Neural progenitor cell (in vitro differentiated cells): ENCODE data around the gene FBL.
"Not testable (repeated sequence)": the region's sequence is repeated elsewhere in the genome, so short reads cannot be mapped to it uniquely, and the experiment has no call there.

Experiments
- EZH2 ChIP-seq: fragments of 200-600 bp; sonication (generic); IDR thresholded peaks from 2 replicates; pipeline ENCODE4 v1.6.1; 2017; ENCODE audit warnings: antibody characterized with exemption, mild to moderate bottlenecking, moderate library complexity
- TF ChIP-seq, protein P1 (sequence below): fragments of 200-600 bp; sonication (generic); IDR thresholded peaks from 2 replicates; pipeline ENCODE4 v1.5.1; 2017; ENCODE audit warnings: antibody characterized with exemption, mild to moderate bottlenecking

- TF ChIP-seq, protein P1, sequence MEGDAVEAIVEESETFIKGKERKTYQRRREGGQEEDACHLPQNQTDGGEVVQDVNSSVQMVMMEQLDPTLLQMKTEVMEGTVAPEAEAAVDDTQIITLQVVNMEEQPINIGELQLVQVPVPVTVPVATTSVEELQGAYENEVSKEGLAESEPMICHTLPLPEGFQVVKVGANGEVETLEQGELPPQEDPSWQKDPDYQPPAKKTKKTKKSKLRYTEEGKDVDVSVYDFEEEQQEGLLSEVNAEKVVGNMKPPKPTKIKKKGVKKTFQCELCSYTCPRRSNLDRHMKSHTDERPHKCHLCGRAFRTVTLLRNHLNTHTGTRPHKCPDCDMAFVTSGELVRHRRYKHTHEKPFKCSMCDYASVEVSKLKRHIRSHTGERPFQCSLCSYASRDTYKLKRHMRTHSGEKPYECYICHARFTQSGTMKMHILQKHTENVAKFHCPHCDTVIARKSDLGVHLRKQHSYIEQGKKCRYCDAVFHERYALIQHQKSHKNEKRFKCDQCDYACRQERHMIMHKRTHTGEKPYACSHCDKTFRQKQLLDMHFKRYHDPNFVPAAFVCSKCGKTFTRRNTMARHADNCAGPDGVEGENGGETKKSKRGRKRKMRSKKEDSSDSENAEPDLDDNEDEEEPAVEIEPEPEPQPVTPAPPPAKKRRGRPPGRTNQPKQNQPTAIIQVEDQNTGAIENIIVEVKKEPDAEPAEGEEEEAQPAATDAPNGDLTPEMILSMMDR: not testable (repeated sequence)
- not testable (repeated sequence) for TF ChIP-seq EZH2
Measured at GRCh38 chr19:39877488-39877887, 31.3 kb upstream of the FBL start.
